Measurements from ENCODE around the gene ERP44.

DNA sequence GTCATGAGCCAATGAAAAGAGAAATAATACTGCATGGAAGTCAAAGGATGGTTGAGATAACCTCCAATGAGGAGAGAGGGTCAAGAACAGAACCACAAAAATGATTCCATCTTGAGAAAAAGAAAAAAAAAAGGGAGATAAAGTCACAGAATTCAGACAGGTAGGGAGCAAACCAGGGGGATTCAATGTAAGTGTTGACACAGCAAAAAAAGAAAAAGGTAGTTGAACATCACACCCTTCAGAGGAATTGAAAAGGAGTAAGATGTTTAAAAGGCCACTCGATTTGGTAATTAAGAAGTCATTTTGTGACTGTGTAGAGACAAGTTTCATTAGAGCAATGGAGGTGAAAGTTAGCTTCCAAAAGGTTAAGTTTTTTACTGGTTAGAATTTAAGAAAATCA, 79.3 kb downstream of the ERP44 start:
- TF ChIP-seq POLR2A (IDR thresholded peaks at IDR 0.05; ENCODE audit: low read length) (no peak), GATA1 (IDR thresholded peaks at IDR 0.05; ENCODE audit: low read depth, low read length) (no peak)

Data from erythroblast (primary cell).